HG02610 (cell line): ENCODE results near the gene G6PC1.
"Not testable (repeated sequence)": the region's sequence is repeated elsewhere in the genome, so short reads cannot be mapped to it uniquely, and the experiment has no call there.

Experiments
- ATAC-seq: cut with Tn5 transposase; IDR thresholded peaks from one replicate; pipeline ENCODE4 v1.9.1; 2021; ENCODE audit warnings: mild to moderate bottlenecking, moderate library complexity; ENCODE audit not compliant: unreplicated experiment

The G6PC1 gene

DNA sequence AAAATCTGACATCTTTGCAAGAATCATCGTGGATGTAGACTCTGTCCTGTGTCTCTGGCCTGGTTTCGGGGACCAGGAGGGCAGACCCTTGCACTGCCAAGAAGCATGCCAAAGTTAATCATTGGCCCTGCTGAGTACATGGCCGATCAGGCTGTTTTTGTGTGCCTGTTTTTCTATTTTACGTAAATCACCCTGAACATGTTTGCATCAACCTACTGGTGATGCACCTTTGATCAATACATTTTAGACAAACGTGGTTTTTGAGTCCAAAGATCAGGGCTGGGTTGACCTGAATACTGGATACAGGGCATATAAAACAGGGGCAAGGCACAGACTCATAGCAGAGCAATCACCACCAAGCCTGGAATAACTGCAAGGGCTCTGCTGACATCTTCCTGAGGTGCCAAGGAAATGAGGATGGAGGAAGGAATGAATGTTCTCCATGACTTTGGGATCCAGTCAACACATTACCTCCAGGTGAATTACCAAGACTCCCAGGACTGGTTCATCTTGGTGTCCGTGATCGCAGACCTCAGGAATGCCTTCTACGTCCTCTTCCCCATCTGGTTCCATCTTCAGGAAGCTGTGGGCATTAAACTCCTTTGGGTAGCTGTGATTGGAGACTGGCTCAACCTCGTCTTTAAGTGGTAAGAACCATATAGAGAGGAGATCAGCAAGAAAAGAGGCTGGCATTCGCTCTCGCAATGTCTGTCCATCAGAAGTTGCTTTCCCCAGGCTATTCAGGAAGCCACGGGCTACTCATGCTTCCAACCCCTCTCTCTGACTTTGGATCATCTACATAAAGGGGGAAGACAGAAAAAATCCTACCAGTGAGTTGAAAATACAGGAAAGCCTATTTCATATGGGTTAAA, at the start of gene G6PC1:
Gene G6PC1 (plus strand): TSS at position 340 of the 872 bp plus-strand sequence. CDS start 78 bp downstream, at position 418.
- no peak for ATAC-seq

DNA sequence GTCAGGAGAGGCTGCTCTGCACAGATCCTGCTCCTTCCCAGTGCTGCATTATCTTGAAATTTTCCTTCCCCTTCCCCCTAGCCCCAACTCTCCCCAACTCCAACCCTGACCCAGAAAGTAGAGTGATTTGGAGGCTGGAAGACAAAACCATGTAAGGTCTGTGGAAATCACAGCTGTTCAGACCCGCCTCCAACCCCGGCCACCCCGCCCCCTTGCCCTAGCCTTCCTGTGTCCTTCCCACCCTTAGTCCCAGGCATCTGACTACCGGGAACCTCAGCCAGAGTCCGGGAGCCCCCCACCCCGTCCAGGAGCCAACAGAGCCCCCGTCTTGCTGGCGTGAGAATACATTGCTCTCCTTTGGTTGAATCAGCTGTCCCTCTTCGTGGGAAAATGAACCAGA, 49.6 kb upstream of the G6PC1 start, which contains the start of gene AOC3:
Gene AOC3 (plus strand): TSS at position 246 of the 400 bp plus-strand sequence. CDS start 145 bp downstream, at position 391.
- ATAC-seq: no peak

DNA sequence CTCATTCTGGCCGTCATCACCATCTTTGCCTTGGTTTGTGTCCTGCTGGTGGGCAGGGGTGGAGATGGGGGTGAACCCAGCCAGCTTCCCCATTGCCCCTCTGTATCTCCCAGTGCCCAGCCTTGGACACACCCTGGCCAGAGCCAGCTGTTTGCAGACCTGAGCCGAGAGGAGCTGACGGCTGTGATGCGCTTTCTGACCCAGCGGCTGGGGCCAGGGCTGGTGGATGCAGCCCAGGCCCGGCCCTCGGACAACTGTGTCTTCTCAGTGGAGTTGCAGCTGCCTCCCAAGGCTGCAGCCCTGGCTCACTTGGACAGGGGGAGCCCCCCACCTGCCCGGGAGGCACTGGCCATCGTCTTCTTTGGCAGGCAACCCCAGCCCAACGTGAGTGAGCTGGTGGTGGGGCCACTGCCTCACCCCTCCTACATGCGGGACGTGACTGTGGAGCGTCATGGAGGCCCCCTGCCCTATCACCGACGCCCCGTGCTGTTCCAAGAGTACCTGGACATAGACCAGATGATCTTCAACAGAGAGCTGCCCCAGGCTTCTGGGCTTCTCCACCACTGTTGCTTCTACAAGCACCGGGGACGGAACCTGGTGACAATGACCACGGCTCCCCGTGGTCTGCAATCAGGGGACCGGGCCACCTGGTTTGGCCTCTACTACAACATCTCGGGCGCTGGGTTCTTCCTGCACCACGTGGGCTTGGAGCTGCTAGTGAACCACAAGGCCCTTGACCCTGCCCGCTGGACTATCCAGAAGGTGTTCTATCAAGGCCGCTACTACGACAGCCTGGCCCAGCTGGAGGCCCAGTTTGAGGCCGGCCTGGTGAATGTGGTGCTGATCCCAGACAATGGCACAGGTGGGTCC, 49.0 kb upstream of the G6PC1 start:
- ATAC-seq: not testable (repeated sequence)

DNA sequence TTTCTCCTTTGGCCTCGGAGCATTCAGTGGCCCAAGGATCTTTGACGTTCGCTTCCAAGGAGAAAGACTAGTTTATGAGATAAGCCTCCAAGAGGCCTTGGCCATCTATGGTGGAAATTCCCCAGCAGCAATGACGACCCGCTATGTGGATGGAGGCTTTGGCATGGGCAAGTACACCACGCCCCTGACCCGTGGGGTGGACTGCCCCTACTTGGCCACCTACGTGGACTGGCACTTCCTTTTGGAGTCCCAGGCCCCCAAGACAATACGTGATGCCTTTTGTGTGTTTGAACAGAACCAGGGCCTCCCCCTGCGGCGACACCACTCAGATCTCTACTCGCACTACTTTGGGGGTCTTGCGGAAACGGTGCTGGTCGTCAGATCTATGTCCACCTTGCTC, 48.2 kb upstream of the G6PC1 start:
- ATAC-seq: no peak

DNA sequence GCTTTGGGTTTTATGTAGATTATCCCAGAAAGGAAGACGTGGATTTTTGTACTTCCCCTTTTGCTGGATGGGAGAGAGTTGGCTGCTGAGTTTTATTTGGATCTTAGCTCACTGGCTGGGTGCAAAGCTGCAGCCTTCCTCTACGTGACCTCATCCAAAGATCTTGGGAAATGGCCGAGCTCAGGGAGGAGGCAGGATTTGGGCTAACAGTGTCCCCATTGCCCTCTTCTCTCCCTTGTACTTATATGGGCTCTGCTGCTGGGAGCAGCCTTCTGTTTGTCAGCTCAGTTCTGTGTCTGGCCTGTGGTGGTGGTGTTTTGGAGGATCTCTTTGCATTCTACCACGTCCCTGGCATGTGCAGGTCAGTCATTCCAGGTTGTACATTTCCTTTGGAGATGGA, 47.6 kb upstream of the G6PC1 start:
- no peak for ATAC-seq

DNA sequence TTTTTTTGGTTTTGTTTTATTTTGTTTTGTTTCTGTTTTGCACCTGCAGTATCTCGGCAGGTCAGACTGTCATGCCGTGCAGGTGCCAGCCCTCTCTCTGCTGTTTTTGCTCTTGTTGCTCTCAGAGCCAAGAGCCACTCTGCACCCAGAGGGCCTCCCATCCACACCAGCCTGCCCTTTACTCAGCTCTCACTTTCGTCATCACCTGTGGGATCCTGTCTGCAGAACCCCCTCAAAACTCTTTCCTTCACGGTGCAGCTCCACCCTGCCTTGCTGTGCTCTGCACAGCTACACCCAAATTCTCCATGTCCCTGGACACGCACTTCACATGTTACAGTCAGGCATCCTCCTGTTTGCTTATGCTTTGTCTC, 47.0 kb upstream of the G6PC1 start:
- ATAC-seq: no peak

DNA sequence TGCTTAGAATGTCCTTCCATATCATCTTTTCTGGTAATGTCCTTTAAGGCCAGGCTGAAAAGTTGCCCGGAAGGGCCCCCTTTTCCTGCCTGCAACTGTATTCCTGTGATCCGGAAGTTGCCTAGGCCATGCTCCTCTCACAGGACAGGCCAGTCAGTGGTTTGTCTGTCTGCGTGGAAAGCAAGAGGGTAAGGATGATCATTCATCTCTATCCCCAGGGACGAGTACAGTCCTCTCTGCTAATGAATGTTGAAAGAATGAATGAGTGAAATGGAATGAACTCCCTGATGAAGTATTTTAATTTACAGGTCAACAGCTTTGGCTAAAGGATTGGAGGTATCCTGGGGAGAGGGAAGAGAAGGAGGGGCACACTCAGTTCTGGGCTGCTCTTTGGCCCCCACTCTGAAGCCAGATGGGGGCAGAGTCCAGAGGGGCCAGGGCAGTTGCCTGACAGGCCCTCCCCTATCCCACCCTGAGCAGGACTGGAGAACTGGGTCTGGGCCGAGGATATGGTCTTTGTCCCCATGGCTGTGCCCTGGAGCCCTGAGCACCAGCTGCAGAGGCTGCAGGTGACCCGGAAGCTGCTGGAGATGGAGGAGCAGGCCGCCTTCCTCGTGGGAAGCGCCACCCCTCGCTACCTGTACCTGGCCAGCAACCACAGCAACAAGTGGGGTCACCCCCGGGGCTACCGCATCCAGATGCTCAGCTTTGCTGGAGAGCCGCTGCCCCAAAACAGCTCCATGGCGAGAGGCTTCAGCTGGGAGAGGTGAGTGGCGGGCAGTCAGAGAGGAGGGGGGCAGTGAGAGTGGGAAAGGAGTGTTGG, 46.4 kb upstream of the G6PC1 start:
- no peak for ATAC-seq

DNA sequence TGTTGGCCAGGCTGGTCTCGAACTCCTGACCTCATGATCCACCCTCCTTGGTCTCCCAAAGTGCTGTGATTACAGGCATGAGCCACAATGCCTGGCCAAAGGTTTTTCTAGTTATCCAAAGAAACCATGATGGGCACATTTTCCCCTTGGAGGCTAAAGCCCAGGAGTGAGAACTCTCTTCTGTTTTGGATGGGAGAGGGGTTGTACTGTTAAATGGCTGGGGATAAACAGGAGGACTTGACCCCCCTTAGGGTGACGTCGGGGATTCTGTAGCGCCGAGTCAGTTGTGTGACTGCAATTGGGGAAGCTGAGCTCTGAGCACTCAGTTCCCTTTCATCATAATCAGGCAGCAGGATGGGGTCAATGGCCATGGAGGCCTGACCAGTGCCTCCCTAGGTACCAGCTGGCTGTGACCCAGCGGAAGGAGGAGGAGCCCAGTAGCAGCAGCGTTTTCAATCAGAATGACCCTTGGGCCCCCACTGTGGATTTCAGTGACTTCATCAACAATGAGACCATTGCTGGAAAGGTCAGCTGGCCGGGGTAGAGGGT, 45.5 kb upstream of the G6PC1 start:
- ATAC-seq: no peak

DNA sequence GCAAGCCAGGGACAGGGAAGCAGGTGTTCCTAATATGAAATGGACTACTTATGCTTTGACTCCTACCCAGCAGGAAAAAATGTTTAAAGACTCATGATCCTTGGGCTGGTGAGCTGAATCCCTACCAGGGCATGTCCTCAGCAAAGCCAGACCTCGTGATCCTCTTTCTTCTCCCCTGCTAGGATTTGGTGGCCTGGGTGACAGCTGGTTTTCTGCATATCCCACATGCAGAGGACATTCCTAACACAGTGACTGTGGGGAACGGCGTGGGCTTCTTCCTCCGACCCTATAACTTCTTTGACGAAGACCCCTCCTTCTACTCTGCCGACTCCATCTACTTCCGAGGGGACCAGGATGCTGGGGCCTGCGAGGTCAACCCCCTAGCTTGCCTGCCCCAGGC, 44.5 kb upstream of the G6PC1 start:
- not testable (repeated sequence) for ATAC-seq

DNA sequence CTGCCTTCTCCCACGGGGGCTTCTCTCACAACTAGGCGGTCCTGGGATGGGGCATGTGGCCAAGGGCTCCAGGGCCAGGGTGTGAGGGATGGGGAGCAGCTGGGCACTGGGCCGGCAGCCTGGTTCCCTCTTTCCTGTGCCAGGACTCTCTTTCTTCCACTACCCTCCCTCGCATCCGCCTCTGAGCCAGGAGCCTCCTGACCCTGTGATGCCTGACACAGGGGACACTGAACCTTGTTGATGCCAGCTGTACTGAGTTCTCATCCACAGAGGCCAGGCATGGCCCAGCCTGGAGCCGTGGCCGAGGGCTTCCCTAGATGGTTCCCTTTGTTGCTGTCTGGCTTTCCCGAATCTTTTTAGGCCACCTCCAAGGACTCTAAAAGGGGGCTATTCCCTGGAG, 44.1 kb upstream of the G6PC1 start:
- ATAC-seq: not testable (repeated sequence)

DNA sequence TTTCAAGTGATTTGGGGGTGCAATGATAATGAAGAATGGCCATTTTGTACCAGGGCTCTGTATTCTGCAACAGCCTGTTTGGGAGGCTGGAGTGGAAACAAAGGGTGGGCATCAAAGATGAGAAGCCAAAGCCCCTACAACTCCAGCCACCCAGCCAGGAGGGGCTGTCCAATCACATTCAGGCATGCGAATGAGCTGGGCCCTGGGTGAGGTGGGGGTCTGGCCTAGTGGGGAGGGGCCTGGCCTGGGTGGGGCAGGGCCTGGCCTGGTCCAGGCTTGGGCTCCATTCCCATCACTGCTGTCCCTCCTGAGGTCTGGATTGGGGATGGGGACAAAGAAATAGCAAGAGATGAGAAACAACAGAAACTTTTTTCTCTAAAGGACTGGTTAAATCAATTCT, 43.2 kb upstream of the G6PC1 start:
- ATAC-seq: no peak

DNA sequence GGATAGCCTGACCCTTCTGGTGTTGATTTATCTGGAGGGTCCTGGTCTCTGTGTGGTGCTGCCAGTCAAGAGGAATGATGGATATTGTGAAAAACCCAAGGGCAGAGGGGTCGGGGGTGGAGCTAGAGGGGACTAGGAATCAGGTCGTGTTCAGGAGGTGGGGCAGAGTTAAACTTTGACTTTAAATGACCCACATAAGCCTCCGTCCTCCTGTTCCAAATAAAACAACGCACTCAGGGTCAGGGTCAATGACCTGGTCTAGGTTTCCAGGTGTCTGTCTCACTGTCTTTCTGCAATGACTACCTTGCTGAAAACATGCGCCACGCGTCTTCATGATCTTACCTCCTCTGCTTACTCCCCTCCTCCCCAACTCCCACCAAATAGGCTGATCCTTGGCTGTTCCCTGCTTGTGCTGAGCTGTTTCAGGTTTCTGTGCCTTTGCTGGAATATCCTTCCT, 34.9 kb upstream of the G6PC1 start:
- no peak for ATAC-seq

DNA sequence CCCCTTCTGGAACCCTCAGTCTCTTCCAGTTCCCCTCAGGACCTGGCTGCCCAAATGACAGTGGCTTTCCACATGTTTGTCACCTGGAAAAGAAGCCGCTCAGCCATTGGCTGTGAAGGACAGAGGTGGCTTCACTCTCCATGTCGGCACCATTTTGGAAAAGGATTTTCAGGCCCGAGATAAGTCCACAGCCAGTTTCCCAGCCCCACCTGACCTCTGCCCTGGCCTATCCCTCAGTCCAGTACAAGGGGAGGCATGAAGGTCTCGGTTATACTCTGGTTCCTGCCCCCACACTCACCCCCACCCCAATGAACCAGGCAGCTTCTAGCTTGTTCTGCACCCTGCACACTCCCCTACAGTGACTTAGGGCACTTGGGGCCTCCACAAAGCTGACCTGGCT, 34.4 kb upstream of the G6PC1 start:
- no peak for ATAC-seq

DNA sequence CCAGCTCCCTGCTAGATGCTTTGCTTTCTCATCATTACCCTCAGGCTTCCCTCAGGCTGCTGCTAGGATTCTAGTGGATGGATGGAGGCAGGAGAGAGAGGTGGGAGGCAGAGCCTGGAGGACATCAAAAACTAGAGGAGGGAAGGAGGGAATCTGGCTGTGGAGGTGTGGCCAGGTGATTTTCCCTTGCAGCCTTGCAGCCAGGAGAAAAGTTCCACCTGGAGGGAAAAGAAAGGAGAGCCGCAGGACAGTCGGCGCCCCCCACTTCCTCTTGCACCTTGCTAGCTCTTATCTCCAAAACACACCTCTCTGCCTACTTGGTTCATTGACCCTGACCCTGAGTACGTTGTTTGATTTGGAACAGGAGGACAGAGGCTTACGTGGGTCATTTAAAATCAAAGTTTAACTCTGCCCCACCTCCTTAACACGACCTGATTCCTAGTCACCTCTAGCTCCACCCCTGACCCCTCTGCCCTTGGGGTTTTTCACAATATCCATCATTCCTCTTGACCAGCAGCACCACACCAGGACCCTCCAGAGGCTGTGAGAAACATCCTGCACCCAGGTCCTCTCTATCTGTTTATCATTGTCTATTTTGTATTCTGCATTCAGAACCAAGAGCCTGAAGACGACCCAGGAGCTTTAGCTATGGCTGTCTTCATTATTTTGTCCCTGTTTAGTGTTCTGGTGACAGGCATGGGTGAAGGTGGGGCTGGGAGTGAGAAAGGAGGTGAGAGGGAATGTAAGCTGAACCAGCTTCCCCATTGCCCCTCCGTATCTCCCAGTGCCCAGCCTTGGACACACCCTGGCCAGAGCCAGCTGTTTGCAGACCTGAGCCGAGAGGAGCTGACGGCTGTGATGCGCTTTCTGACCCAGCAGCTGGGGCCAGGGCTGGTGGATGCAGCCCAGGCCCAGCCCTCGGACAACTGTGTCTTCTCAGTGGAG, 33.7 kb upstream of the G6PC1 start:
- no peak for ATAC-seq

DNA sequence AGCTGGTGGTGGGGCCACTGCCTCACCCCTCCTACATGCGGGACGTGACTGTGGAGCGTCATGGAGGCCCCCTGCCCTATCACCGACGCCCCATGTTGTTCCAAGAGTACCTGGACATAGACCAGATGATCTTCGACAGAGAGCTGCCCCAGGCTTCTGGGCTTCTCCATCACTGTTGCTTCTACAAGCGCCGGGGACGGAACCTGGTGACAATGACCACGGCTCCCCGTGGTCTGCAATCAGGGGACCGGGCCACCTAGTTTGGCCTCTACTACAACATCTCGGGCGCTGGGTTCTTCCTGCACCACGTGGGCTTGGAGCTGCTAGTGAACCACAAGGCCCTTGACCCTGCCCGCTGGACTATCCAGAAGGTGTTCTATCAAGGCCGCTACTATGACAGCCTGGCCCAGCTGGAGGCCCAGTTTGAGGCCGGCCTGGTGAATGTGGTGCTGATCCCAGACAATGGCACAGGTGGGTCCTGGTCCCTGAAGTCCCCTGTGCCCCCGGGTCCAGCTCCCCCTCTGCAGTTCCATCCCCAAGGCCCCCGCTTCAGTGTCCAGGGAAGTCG, 32.8 kb upstream of the G6PC1 start:
- ATAC-seq: not testable (repeated sequence)

DNA sequence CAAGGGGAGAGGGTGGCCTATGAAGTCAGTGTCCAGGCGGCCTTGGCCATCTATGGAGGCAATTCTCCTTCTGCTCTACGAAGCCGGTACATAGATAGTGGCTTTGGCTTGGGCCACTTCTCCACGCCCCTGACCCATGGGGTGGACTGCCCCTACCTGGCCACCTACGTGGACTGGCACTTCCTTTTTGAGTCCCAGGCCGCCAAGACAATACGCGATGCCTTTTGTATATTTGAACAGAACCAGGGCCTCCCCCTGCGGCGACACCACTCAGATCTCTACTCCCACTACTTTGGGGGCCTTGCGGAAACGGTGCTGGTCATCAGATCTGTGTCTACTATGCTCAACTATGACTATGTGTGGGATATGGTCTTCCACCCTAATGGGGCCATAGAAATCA, 32.3 kb upstream of the G6PC1 start:
- no peak for ATAC-seq

DNA sequence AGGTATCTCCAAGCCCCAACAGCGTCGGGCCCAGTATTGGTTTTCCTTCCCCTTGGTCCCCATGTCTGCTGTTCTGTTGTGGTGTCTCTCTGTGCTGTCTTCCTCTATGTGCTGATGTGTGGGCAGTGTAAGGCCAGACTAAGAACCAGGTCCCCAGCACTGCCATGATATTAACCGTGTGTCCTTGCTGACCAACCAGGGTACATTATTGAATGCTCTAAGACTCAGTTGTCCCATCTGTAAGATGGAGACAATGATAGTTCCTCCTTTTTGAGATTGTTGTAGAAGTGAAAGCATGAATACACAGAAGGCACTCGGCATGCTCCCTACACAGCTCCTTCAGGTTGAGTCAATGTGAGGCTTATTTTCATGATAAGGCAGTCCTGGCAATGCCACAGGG, 29.0 kb upstream of the G6PC1 start:
- ATAC-seq: no peak

DNA sequence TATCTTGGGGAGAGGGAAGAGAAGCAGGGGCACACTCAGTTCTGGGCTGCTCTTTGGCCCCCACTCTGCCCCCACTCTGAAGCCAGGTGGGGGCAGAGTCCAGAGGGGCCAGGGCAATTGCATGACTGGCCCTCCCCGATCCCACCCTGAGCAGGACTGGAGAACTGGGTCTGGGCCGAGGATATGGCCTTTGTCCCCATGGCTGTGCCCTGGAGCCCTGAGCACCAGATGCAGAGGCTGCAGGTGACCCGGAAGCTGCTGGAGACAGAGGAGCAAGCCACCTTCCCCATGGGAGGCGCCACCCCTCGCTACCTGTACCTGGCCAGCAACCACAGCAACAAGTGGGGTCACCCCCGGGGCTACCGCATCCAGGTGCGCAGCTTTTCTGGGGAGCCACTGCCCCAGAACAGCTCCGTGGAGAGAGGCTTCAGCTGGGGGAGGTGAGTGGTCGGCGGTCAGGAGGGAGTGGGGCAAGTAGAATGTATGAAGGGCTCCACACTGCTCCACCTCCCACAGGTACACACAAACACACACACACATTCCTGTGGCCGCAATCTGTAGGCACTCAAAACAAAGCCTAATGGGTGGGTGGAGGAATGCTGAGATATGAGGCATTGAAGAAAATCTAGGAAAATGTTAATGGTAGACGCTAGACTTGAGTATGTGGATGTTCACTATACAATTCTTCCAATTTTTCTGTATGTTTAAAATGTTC, 28.2 kb upstream of the G6PC1 start:
- ATAC-seq: no peak
